T-cell (primary cell): Measurements from ENCODE around the gene ARL14EPL. TPM values are rescaled to one million over a fixed set of nuclear protein-coding genes. Genes with fewer than 3 reads are reported as not detected.

Experiments used
- ATAC-seq, 4 experiments: fragments of 200-7000 bp in 3 of 4; fragments of 150-1000 bp in 1 of 4; cut with Tn5 transposase; replicated peaks in 1 of 4; 1 replicate in 3 of 4; 2 replicates in 1 of 4; pipeline ENCODE4 v1.10.0; 2021; ENCODE audit warnings: moderate library complexity in 3 of 4, mild to moderate bottlenecking in 2 of 4, moderate number of reproducible peaks in 1 of 4
- CTCF ChIA-PET, 2 donors: fragments of 300-600 bp; sonication (Branson Sonifier 250); formaldehyde crosslinking; loops; one replicate each; lab custom pipeline; 2022; ENCODE audit warnings: antibody characterized with exemption in 2 of 2; lab: Charles Lee
- POLR2A ChIA-PET, 2 donors: fragments of 300-600 bp; sonication (Branson Sonifier 250); formaldehyde crosslinking; loops; one replicate each; lab custom pipeline; 2022; ENCODE audit warnings: antibody characterized with exemption in 2 of 2; lab: Charles Lee
- DNase-seq, 35 experiments: peaks; one replicate each; pipeline versions ENCODE4 v3.0.0 to v3.0.0-alpha.2; 2013 to 2023
- H3K27ac ChIP-seq: one replicate; pipeline ENCODE4 v1.5.1; 2013; ENCODE audit warnings: low read length
- H3K27me3 ChIP-seq, 2 experiments: replicated peaks in 1 of 2; 1 replicate in 1 of 2; 2 replicates in 1 of 2; pipeline versions ENCODE4 v1.6.1 to v1.7.0; 2013; ENCODE audit warnings: low read length in 1 of 2, mixed read lengths in 1 of 2; ENCODE audit not compliant: control insufficient read depth in 2 of 2, insufficient read depth in 2 of 2; ENCODE audit errors: extremely low read depth in 1 of 2
- H3K36me3 ChIP-seq, 2 donors: 1 replicate in 1 of 2; 2 replicates in 1 of 2; pipeline versions ENCODE4 v1.6.1 to v1.7.0; 2013; ENCODE audit warnings: low read length in 1 of 2; ENCODE audit not compliant: control insufficient read depth in 2 of 2, insufficient read depth in 1 of 2; ENCODE audit errors: extremely low read depth in 1 of 2
- H3K4me1 ChIP-seq, 2 experiments: 1 replicate in 1 of 2; 2 replicates in 1 of 2; pipeline versions ENCODE4 v1.6.1 to v1.7.0; 2013; ENCODE audit warnings: low read length in 2 of 2, mixed read lengths in 1 of 2; ENCODE audit not compliant: insufficient read depth in 2 of 2, control insufficient read depth in 1 of 2; ENCODE audit errors: extremely low read depth in 1 of 2
- H3K4me3 ChIP-seq, 2 donors: 1 replicate in 1 of 2; 2 replicates in 1 of 2; pipeline versions ENCODE4 v1.5.1 to v1.7.0; 2013; ENCODE audit warnings: mild to moderate bottlenecking in 2 of 2, low read length in 1 of 2, moderate library complexity in 1 of 2; ENCODE audit not compliant: control insufficient read depth in 1 of 2; ENCODE audit errors: extremely low read depth in 1 of 2
- H3K9me3 ChIP-seq: 2 replicates; pipeline ENCODE4 v1.7.0; 2013
- H3K27ac Mint-ChIP-seq, 2 donors: one replicate each; pipeline ENCODE4 v1.8.0; 2020 to 2021; ENCODE audit warnings: mild to moderate bottlenecking in 2 of 2, mixed read lengths in 2 of 2
- H3K27me3 Mint-ChIP-seq, 2 donors: one replicate each; pipeline ENCODE4 v1.8.0; 2021 to 2022; ENCODE audit warnings: mixed read lengths in 2 of 2
- H3K36me3 Mint-ChIP-seq: one replicate; pipeline ENCODE4 v1.8.0; 2021; ENCODE audit warnings: mixed read lengths
- H3K4me1 Mint-ChIP-seq, 3 donors: one replicate each; pipeline ENCODE4 v1.8.0; 2020 to 2022; ENCODE audit warnings: mixed read lengths in 3 of 3, mild to moderate bottlenecking in 1 of 3
- H3K4me3 Mint-ChIP-seq, 3 donors: one replicate each; pipeline ENCODE4 v1.8.0; 2020 to 2022; ENCODE audit warnings: mild to moderate bottlenecking in 3 of 3, mixed read lengths in 3 of 3, moderate library complexity in 3 of 3
- H3K9me3 Mint-ChIP-seq, 3 donors: one replicate each; pipeline ENCODE4 v1.8.0; 2020 to 2022; ENCODE audit warnings: mixed read lengths in 3 of 3
- WGBS: methylation state at CpG from one replicate; pipeline ENCODE4 v1.1.5; 2013; ENCODE audit warnings: missing lambda C conversion rate; ENCODE audit not compliant: insufficient coverage; 5-methylcytosine and 5-hydroxymethylcytosine counted together
- total RNA-seq, 35 experiments: library from RNA in 6 of 35; stranded (reverse) in 6 of 35; fragments of 120-200 nt in 1 of 35; gene quantifications; one replicate each; pipeline versions ENCODE4 v1.2.1 to v1.2.4 and lab custom pipeline; 2013 to 2026

Gene ARL14EPL
- total RNA-seq, 5 donors from 2014 or later (not counting 1 experiment from before 2014, with no cell fraction given): not detected

DNA sequence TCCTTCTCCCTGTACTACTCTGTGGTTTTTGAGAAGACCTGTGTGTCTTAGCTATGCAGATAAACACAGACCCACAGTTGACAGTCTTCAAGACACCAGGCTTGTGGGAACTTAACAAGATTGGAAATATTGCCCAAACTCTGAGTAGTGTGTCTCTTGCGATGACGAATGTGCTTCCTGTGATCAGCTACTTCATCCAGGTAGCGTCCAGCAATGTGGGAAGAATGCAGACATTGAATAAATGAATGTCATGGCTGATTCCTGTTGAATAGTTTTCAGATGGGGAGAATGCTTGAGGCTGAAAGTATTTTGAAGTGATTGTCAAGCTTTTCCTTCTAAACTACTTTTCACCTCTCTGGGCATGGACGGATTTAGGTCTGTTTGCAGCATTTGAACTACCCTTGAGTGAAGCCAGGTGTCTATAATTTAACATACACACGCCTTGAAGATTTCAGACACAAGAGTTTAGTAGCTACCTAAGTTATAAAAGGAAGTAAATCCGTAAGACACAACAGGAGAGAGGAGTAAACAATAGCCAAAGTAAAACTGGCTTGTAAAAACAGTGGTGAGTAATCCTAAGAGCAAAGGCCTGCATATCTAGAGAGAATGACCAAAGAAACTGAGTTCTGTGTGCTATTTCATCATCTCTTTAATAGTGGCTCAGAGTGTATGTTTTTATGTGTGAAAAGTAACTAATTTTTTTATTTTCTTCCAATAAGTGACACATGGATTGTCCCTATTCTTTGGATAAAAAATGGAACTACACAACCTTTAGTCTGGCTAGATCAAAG, 30.0 kb upstream of the ARL14EPL start:
- H3K9me3 ChIP-seq: no peaks in the 10 kb centered on the region
- H3K27ac ChIP-seq: no peak overlapping the region
- no peak overlapping the region for H3K27ac Mint-ChIP-seq
- H3K4me3 Mint-ChIP-seq: no peak overlapping the region
- H3K27me3 ChIP-seq: no peaks in the 10 kb centered on the region
- H3K9me3 Mint-ChIP-seq: no peaks in the 10 kb centered on the region
- WGBS: no CpG with 5 or more reads among the region's 6 CpGs
- no peaks in the 10 kb centered on the region for H3K36me3 Mint-ChIP-seq
- H3K4me1 ChIP-seq: no peaks in the 10 kb centered on the region
- no peaks in the 10 kb centered on the region for H3K4me1 Mint-ChIP-seq
- ATAC-seq (no peak), DNase-seq (no peak)
- peaks cover 0 to 18% of the 10 kb centered on the region in 2 donors for H3K27me3 Mint-ChIP-seq
- no peak overlapping the region for H3K4me3 ChIP-seq
- H3K36me3 ChIP-seq: no peaks in the 10 kb centered on the region
- POLR2A ChIA-PET: no interaction called here
- CTCF ChIA-PET: no interaction called here

DNA sequence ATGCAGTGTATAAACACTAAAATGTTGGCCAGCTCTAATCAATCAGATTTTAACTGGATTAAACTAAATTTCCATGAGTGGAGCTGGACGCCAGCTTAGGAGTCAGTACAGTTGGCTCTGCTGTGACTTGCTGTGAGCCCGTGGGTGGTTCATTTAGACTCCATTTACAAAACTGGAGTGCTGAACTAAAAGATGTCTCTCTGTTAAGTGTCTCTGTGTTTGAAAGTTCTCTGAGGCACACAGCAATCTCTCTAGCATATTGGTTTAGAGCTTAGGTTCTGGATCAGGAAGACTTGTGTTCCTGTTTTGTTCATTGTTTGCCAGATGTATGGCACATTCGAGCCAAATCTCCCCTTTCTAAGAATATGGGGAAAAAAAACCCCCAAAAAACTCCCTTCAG, 28.0 kb upstream of the ARL14EPL start:
- no peak overlapping the region for H3K4me3 Mint-ChIP-seq
- ChIA-PET CTCF (no interaction called here), POLR2A (no interaction called here)
- no peaks in the 10 kb centered on the region for H3K36me3 Mint-ChIP-seq
- no peaks in the 10 kb centered on the region for H3K9me3 Mint-ChIP-seq
- peaks cover 0 to 10% of the 10 kb centered on the region in 2 donors for H3K27me3 Mint-ChIP-seq
- H3K27ac Mint-ChIP-seq: no peak overlapping the region
- H3K4me1 Mint-ChIP-seq: no peaks in the 10 kb centered on the region
- Histone ChIP-seq H3K36me3 (no peaks in the 10 kb centered on the region), H3K27me3 (no peaks in the 10 kb centered on the region), H3K4me1 (no peaks in the 10 kb centered on the region), H3K27ac (no peak overlapping the region), H3K9me3 (no peaks in the 10 kb centered on the region), H3K4me3 (no peak overlapping the region)
- 100% methylated on average over 1 of the region's 3 CpGs for WGBS
- ATAC-seq (no peak), DNase-seq (no peak)

DNA sequence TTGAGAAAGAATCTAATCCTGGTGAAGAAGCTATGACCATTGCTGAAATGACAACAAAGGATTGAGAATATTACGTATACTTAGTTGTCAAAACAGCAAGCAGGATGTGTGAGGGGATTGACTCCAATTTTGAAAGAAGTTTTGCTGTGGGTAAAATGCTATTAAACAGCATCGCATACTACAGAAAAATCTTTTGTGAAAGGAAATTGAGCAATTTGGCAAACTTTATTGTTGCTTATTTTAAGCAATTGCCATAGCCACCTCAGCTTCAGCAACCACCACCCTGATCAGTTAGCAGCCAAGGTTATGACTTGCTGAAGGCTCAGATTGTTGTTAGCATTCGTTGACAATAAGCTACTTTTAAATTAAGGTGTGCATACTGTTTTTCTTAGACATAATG, 22.5 kb upstream of the ARL14EPL start:
- ATAC-seq (no peak), DNase-seq (no peak)
- Histone ChIP-seq H3K36me3 (no peaks in the 10 kb centered on the region), H3K27me3 (no peaks in the 10 kb centered on the region), H3K4me1 (no peaks in the 10 kb centered on the region), H3K4me3 (no peak overlapping the region), H3K9me3 (no peaks in the 10 kb centered on the region), H3K27ac (no peak overlapping the region)
- ChIA-PET POLR2A (no interaction called here), CTCF (no interaction called here)
- Mint-ChIP-seq H3K4me3 (no peak overlapping the region), H3K27me3 (peaks cover 0 to 13% of the 10 kb centered on the region in 2 donors), H3K9me3 (no peaks in the 10 kb centered on the region), H3K27ac (no peak overlapping the region), H3K36me3 (no peaks in the 10 kb centered on the region), H3K4me1 (no peaks in the 10 kb centered on the region)
- WGBS: 83% methylated on average over 1 of the region's 3 CpGs

DNA sequence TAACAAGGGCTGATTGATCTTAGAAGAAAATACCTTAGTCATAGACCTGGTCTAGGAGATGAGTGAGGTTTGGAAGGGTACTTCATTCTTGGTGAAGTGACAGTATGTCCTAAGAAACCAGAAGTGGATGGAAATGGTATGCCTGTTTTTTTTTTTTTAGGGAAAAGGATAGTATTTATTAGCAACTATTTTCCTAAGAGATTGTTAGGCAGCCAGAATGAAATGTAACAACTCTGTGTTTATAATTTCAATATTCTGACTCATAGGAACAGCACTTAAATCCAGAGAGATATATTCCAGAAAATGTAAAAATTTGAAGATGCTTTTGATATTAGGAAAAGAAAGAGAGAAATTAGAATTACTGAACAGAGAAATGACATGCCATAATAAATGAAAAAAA, 21.2 kb upstream of the ARL14EPL start:
- ATAC-seq (no peak), DNase-seq (no peak)
- Mint-ChIP-seq H3K9me3 (no peaks in the 10 kb centered on the region), H3K27me3 (peaks cover 0 to 13% of the 10 kb centered on the region in 2 donors), H3K4me1 (no peaks in the 10 kb centered on the region), H3K27ac (no peak overlapping the region), H3K4me3 (no peak overlapping the region), H3K36me3 (no peaks in the 10 kb centered on the region)
- no peaks in the 10 kb centered on the region for H3K36me3 ChIP-seq
- H3K27ac ChIP-seq: no peak overlapping the region
- H3K27me3 ChIP-seq: no peaks in the 10 kb centered on the region
- no peaks in the 10 kb centered on the region for H3K4me1 ChIP-seq
- H3K9me3 ChIP-seq: no peaks in the 10 kb centered on the region
- ChIA-PET CTCF (no interaction called here), POLR2A (no interaction called here)
- no peak overlapping the region for H3K4me3 ChIP-seq

DNA sequence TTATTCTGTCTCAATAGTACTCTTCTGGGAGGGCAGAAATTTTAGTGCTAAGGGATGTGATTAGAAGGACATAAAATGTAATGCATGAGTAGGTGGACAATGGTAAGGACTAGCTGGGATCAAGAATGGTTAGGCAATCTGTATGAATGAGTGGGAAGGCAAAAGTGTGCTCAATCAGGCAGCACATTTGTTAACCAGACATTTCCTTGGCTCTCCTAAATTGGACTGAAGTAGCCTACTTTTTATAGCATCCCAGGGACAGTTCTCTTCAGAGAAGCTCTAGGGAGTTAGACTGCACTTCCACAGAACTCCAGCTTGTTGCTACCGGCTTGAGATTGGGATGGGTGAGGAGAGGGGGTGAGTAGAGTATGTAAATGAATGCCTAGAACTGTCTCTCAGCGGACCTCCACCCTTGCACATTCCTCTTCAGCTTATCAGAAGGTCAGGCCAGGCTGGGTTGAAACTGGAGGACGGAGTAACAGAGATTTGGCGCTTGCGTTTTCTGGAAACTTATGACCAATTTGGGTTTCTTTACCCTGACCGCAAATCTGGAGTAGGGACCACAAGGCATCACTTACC, 19.0 kb upstream of the ARL14EPL start:
- CTCF ChIA-PET: no interaction called here
- Histone ChIP-seq H3K27me3 (no peaks in the 10 kb centered on the region), H3K4me3 (no peak overlapping the region), H3K4me1 (no peaks in the 10 kb centered on the region), H3K27ac (no peak overlapping the region), H3K36me3 (no peaks in the 10 kb centered on the region), H3K9me3 (no peaks in the 10 kb centered on the region)
- DNase-seq (no peak), ATAC-seq (no peak)
- Mint-ChIP-seq H3K9me3 (no peaks in the 10 kb centered on the region), H3K27ac (no peak overlapping the region), H3K4me3 (no peak overlapping the region), H3K27me3 (peaks cover 0 to 13% of the 10 kb centered on the region in 2 donors), H3K36me3 (no peaks in the 10 kb centered on the region), H3K4me1 (no peaks in the 10 kb centered on the region)
- 78% methylated on average over 4 of the region's 6 CpGs for WGBS
- POLR2A ChIA-PET: no interaction called here

DNA sequence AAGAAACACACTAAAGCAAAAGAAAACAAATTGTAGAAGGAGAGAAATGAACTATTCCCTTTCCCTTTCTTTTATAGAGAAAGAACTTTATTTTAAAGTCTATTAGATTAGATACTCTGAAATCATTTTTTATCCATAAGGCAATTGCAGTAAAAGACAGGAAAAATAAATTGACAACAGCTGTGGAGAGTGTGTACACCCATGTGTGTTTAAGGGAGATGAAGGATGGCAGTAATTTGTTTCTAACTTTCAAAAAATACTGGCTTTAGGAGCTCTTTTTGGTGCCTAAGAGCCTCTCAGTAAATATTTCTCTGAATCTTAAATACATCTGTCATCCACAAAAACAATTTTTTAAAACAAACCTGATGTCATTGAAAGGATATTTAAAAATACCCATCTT, 18.3 kb upstream of the ARL14EPL start:
- Mint-ChIP-seq H3K27me3 (peaks cover 0 to 13% of the 10 kb centered on the region in 2 donors), H3K27ac (no peak overlapping the region), H3K4me3 (no peak overlapping the region), H3K4me1 (no peaks in the 10 kb centered on the region), H3K9me3 (no peaks in the 10 kb centered on the region), H3K36me3 (no peaks in the 10 kb centered on the region)
- DNase-seq (no peak), ATAC-seq (no peak)
- H3K27me3 ChIP-seq: no peaks in the 10 kb centered on the region
- ChIA-PET POLR2A (no interaction called here), CTCF (no interaction called here)
- no peaks in the 10 kb centered on the region for H3K4me1 ChIP-seq
- no peaks in the 10 kb centered on the region for H3K36me3 ChIP-seq
- no peak overlapping the region for H3K27ac ChIP-seq
- H3K9me3 ChIP-seq: no peaks in the 10 kb centered on the region
- H3K4me3 ChIP-seq: no peak overlapping the region
